Hepatocyte (in vitro differentiated cells): ENCODE data around the gene DHRS3. TPM values are rescaled to one million over a fixed set of nuclear protein-coding genes. Genes with fewer than 3 reads are reported as not detected.

ENCODE experiments used
- DNase-seq: peaks from one replicate; pipeline ENCODE4 v3.0.0-alpha.2; 2016; ENCODE audit warnings: low spot score
- H2AFZ ChIP-seq: fragments of 200-600 bp; sonication (generic); 2 replicates; pipeline ENCODE4 v1.6.0; 2016; ENCODE audit warnings: antibody characterized with exemption, mild to moderate bottlenecking
- H3K27ac ChIP-seq: fragments of 200-600 bp; sonication (generic); 2 replicates; pipeline ENCODE4 v1.5.1; 2016; ENCODE audit warnings: mild to moderate bottlenecking
- H3K27me3 ChIP-seq: fragments of 200-600 bp; sonication (generic); 2 replicates; pipeline ENCODE4 v1.6.1; 2016
- H3K36me3 ChIP-seq: fragments of 200-600 bp; sonication (generic); replicated peaks from 2 replicates; pipeline ENCODE4 v1.5.1; 2016; ENCODE audit warnings: low read depth; ENCODE audit not compliant: insufficient read depth
- H3K4me1 ChIP-seq: fragments of 200-600 bp; sonication (generic); 2 replicates; pipeline ENCODE4 v1.5.1; 2016; ENCODE audit warnings: mild to moderate bottlenecking, moderate library complexity; ENCODE audit not compliant: insufficient read depth
- H3K4me2 ChIP-seq: fragments of 200-600 bp; sonication (generic); 2 replicates; pipeline ENCODE4 v1.6.0; 2016
- H3K4me3 ChIP-seq: fragments of 200-600 bp; sonication (generic); 2 replicates; pipeline ENCODE4 v1.5.1; 2016; ENCODE audit warnings: mild to moderate bottlenecking
- H3K79me2 ChIP-seq: fragments of 200-600 bp; sonication (generic); 2 replicates; pipeline ENCODE4 v1.6.0; 2017; ENCODE audit warnings: mild to moderate bottlenecking
- H3K9me2 ChIP-seq: fragments of 200-600 bp; sonication (generic); replicated peaks from 2 replicates; pipeline ENCODE4 v1.6.0; 2017; ENCODE audit warnings: mild to moderate bottlenecking; ENCODE audit not compliant: insufficient read depth
- H3K9me3 ChIP-seq: fragments of 200-600 bp; sonication (generic); 2 replicates; pipeline ENCODE4 v1.5.1; 2016; ENCODE audit warnings: low read depth, mild to moderate bottlenecking
- H4K20me1 ChIP-seq: fragments of 200-600 bp; sonication (generic); 2 replicates; pipeline ENCODE4 v1.6.0; 2016; ENCODE audit warnings: mild to moderate bottlenecking; ENCODE audit not compliant: insufficient read depth, poor library complexity, severe bottlenecking
- EZH2 ChIP-seq: fragments of 200-600 bp; sonication (generic); IDR thresholded peaks from 2 replicates; pipeline ENCODE4 v1.6.1; 2016; ENCODE audit warnings: antibody characterized with exemption, mild to moderate bottlenecking, borderline replicate concordance
- EZH2phosphoT487 ChIP-seq: fragments of 200-600 bp; sonication (generic); IDR thresholded peaks from one replicate; pipeline ENCODE4 v1.6.1; 2018; ENCODE audit warnings: antibody characterized with exemption, mild to moderate bottlenecking, low read depth, moderate library complexity; ENCODE audit not compliant: unreplicated experiment, severe bottlenecking
- WGBS: methylation state at CpG from one replicate; pipeline ENCODE4 v1.1.6; 2016; ENCODE audit warnings: low lambda C conversion rate; ENCODE audit errors: missing lambda C conversion rate; 5-methylcytosine and 5-hydroxymethylcytosine counted together
- polyA plus RNA-seq: library from polyadenylated mRNA; unstranded; fragments of >200 nt; fragmentation: Nextera tagmentation; extraction: Ambion mirVana; gene quantifications from 2 replicates; pipeline ENCODE4 v1.2.1, GENCODE V29; 2016
- total RNA-seq: library from RNA; depleted of rRNA; stranded (reverse); fragments of >200 nt; gene quantifications from 2 replicates; pipeline ENCODE4 v1.2.3, GENCODE V29; 2014
- TF ChIP-seq, protein P1 (sequence below): fragments of 200-600 bp; sonication (generic); IDR thresholded peaks from 2 replicates; pipeline ENCODE4 v1.5.1; 2016; ENCODE audit warnings: antibody characterized with exemption, mild to moderate bottlenecking; ENCODE audit not compliant: poor library complexity

Gene DHRS3
- total and polyA plus RNA-seq, 2 experiments from 2014 or later, result 75.9 to 103 TPM

GRCh38 chr1:12597792-12598191, 20.2 kb downstream of the DHRS3 start:
- no peaks in the 10 kb centered on the region for H3K9me3 ChIP-seq
- H3K4me3 ChIP-seq, result no peak overlapping the region
- WGBS, result 91% methylated on average over 10 of the region's 10 CpGs
- no peak for TF ChIP-seq EZH2phosphoT487
- no peak for TF ChIP-seq EZH2
- TF ChIP-seq, protein P1, sequence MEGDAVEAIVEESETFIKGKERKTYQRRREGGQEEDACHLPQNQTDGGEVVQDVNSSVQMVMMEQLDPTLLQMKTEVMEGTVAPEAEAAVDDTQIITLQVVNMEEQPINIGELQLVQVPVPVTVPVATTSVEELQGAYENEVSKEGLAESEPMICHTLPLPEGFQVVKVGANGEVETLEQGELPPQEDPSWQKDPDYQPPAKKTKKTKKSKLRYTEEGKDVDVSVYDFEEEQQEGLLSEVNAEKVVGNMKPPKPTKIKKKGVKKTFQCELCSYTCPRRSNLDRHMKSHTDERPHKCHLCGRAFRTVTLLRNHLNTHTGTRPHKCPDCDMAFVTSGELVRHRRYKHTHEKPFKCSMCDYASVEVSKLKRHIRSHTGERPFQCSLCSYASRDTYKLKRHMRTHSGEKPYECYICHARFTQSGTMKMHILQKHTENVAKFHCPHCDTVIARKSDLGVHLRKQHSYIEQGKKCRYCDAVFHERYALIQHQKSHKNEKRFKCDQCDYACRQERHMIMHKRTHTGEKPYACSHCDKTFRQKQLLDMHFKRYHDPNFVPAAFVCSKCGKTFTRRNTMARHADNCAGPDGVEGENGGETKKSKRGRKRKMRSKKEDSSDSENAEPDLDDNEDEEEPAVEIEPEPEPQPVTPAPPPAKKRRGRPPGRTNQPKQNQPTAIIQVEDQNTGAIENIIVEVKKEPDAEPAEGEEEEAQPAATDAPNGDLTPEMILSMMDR, result no peak
- no peaks in the 10 kb centered on the region for H3K36me3 ChIP-seq
- H2AFZ ChIP-seq, result no peak overlapping the region
- peak overlapping the region; percentile 97 for H3K27ac ChIP-seq
- no peaks in the 10 kb centered on the region for H3K9me2 ChIP-seq
- DNase-seq, result no peak
- H3K79me2 ChIP-seq, result peaks cover 83% of the 10 kb centered on the region
- H3K27me3 ChIP-seq, result no peaks in the 10 kb centered on the region
- H3K4me2 ChIP-seq, result no peak overlapping the region
- H4K20me1 ChIP-seq, result peaks cover 53% of the 10 kb centered on the region
- peaks cover 78% of the 10 kb centered on the region for H3K4me1 ChIP-seq

- peak overlapping the region; percentile 97 for H3K27ac ChIP-seq
- peak overlapping the region; percentile 18 for H3K4me3 ChIP-seq
- H2AFZ ChIP-seq, result no peak overlapping the region
- H4K20me1 ChIP-seq, result peaks cover 38% of the 10 kb centered on the region
- WGBS, result 5% methylated on average over 35 of the region's 39 CpGs
- peak overlapping the region; percentile 84 for H3K4me2 ChIP-seq
- H3K27me3 ChIP-seq, result no peaks in the 10 kb centered on the region
- no peaks in the 10 kb centered on the region for H3K9me3 ChIP-seq
- peaks cover 83% of the 10 kb centered on the region for H3K79me2 ChIP-seq
- H3K4me1 ChIP-seq, result peaks cover 62% of the 10 kb centered on the region
- peak; percentile 95 for DNase-seq
- H3K36me3 ChIP-seq, result no peaks in the 10 kb centered on the region
- H3K9me2 ChIP-seq, result no peaks in the 10 kb centered on the region
- TF ChIP-seq EZH2, result no peak
- TF ChIP-seq EZH2phosphoT487, result no peak
- TF ChIP-seq, protein P1, result no peak
Measured at GRCh38 chr1:12596007-12596821, 21.8 kb downstream of the DHRS3 start.

GRCh38 chr1:12595757-12596006, 22.3 kb downstream of the DHRS3 start:
- peaks cover 83% of the 10 kb centered on the region for H3K79me2 ChIP-seq
- WGBS, result 3% methylated on average over 12 of the region's 18 CpGs
- no peaks in the 10 kb centered on the region for H3K36me3 ChIP-seq
- H3K9me2 ChIP-seq, result no peaks in the 10 kb centered on the region
- H3K4me3 ChIP-seq, result no peak overlapping the region
- H3K4me1 ChIP-seq, result peaks cover 57% of the 10 kb centered on the region
- no peaks in the 10 kb centered on the region for H3K27me3 ChIP-seq
- H2AFZ ChIP-seq, result no peak overlapping the region
- peak overlapping the region; percentile 97 for H3K27ac ChIP-seq
- no peak for DNase-seq
- peaks cover 33% of the 10 kb centered on the region for H4K20me1 ChIP-seq
- TF ChIP-seq EZH2, result no peak
- TF ChIP-seq, protein P1, result no peak
- TF ChIP-seq EZH2phosphoT487, result no peak
- no peaks in the 10 kb centered on the region for H3K9me3 ChIP-seq
- H3K4me2 ChIP-seq, result peak overlapping the region; percentile 84
